ENCODE measurements around the gene HNMT.

HNMT gene

DNA sequence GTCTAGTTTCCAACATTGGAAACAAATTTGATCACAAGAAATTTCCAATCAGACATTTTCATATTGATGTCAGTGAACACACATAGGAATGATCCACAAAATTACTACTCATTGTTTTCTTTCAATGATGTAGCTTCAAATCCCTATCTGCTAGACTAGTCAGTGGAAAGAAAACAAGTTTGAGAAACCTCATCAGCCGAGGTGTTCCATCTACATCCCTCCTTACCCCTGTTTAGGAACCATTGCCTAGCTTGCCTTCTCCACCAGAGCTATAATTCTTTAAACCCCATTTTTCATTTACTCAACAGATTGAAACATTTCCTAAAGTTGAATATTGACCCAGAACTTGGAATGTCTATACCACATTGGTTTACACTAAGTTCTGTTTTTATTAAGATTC, 45.3 kb downstream of the HNMT start:
- FAIRE-seq (no peak), DNase-seq (ENCODE audit: insufficient read length, low spot score) (no peak)

DNA sequence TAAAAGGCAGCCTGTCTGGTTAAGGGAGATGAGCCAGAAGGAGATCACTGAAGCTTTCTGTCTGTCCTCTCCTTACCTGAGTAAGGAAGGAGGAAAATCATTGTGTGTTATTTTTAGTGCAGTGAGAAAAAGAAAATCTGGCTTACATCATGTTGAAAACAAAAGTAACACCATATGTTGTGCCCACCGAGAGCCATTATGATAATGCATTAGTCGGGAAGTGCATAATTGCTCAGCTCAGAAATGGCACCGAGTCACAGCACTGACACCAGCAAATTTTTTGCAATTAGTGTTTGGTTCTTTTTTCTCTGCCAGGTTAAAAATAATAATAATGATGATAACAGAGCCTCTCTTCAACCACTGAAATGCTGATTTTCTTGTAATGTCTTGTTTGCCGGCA, 46.6 kb downstream of the HNMT start:
- DNase-seq (ENCODE audit: insufficient read length, low spot score) (no peak), FAIRE-seq (no peak)

DNA sequence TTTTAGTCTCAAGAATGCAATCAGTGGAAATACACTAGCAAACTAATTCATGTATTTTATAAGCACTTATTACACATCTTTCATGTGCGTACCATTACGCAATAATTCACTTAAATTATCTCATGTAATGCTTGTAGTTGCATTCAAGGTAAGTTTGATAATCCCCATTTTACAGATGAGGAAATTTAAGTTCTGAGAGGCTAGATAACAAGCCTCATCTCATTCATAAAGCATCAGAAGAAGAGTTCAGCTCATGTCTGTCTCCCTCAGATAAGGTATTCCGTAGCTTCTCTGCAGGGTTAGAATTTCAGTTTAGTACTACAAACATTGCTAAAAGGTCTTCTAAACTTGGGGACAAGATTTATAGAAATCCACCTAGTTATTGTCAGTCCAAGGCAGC, 47.8 kb downstream of the HNMT start:
- no peak for FAIRE-seq

DNA sequence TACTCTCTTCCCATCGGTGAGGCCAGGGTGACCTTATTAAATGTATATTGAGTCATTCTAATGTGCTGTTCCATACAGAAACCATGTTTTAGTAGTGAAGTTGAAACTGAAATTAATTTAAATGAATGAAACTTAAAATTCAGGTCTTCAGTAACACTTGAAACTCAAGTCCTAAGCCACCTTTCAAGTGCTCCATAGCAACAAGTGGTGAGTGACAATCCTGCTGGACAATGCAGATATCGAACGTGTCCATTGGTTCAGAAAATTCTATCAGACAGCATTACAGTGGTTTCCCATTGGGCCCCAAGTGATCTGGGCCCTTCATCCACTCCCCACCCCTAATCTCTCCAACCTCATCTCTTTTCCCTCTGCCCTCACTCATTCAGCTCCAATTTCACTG, 48.7 kb downstream of the HNMT start:
- FAIRE-seq: no peak

More for the DNA sequence above, 47.8 kb downstream of the HNMT start:
- no peak for DNase-seq (ENCODE audit: insufficient read length, low spot score)

GRCh38 chr2:138013639-138014038, 49.4 kb downstream of the HNMT start:
- DNase-seq (ENCODE audit: insufficient read length, low spot score) (no peak), FAIRE-seq (no peak)

More for the DNA sequence above, 48.7 kb downstream of the HNMT start:
- DNase-seq (ENCODE audit: insufficient read length, low spot score): no peak

- FAIRE-seq (no peak), DNase-seq (ENCODE audit: insufficient read length, low spot score) (no peak)
These were observed 51.2 kb downstream of the HNMT start for GRCh38 chr2:138015494-138015893.

DNA sequence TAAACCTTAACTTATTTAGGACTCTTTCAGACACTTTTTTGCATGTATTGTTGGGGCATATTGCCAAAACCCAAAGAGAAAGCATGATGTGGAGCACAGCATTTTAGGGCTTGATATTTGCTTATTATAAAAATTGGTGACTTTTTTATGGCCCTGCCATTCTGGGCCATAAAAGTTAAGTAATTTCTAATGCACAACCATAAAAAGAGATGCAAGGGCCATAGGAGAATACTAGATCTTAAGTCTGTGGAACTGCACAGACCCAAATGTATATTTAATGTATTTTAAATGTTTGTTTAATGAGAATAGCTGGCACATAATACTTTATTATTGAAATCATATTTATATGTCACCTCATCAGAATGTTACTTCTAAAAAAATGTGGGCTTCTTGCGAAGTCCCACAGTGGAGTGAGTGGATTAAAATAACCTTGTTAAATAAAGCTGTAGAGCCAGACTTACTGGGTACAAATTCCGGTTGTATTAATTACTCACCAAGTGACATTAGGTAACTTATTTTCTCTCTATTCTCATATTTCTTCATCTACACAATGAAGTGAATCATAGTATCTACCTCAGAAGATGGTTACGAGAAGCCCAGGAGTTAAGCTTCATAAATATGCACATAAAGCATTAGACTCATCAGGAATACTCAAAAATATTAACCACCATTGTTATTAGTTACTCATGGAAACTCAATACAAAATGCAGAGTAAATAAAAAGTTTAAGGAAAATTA, 52.2 kb downstream of the HNMT start:
- DNase-seq (ENCODE audit: insufficient read length, low spot score): no peak
- FAIRE-seq: no peak

- DNase-seq (ENCODE audit: insufficient read length, low spot score) (no peak), FAIRE-seq (no peak)
These were observed 53.6 kb downstream of the HNMT start for GRCh38 chr2:138017824-138018223.

- DNase-seq (ENCODE audit: insufficient read length, low spot score) (no peak), FAIRE-seq (no peak)
These were observed 54.8 kb downstream of the HNMT start for GRCh38 chr2:138018866-138019688.

DNA sequence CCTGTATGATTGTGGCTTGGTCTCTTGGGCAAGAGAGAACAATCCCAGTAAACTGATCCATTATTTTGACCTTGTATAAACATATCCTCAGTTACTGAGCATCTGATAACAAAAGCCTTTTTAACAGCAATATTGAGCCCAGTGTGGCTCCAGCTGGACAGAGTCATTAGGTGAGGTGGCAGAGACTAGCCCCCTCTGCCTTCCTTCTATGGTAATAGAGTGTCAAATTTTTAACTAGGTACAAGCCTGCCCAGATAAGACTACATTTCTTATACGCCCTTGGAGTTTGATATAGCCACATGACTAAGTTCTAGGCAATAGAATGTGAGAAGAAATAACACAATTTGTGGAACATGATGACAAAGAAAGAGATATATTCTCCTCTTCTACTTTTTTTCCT, 56.2 kb downstream of the HNMT start:
- FAIRE-seq: no peak

DNA sequence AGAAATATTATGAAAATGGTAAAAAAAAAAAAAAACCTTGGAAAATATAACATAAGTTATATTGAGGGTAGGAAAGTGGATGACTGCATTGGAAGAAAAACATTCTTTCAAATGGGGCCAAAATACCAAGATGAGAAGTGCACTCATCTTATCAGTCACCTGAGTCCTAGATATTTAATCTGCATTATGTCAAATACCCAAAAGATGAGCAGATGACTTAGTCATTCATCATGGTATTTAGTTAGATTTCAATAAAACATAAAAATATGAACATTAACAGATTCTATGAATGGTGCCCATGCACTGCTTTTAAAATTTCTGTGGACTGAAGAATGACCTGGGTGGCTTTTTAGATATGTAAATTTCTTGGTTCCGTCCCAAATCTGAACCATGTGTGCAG, 56.9 kb downstream of the HNMT start:
- FAIRE-seq: no peak

More for the DNA sequence above, 56.2 kb downstream of the HNMT start:
- DNase-seq (ENCODE audit: insufficient read length, low spot score): no peak

GRCh38 chr2:138023298-138023697, 59.0 kb downstream of the HNMT start:
- peak; percentile 45 for DNase-seq (ENCODE audit: insufficient read length, low spot score)

More for the DNA sequence above, 56.9 kb downstream of the HNMT start:
- DNase-seq (ENCODE audit: insufficient read length, low spot score): no peak

GRCh38 chr2:138023976-138024375, 59.7 kb downstream of the HNMT start:
- no peak for DNase-seq (ENCODE audit: insufficient read length, low spot score)
- no peak for FAIRE-seq

More at GRCh38 chr2:138023298-138023697, 59.0 kb downstream of the HNMT start:
- FAIRE-seq: no peak

DNA sequence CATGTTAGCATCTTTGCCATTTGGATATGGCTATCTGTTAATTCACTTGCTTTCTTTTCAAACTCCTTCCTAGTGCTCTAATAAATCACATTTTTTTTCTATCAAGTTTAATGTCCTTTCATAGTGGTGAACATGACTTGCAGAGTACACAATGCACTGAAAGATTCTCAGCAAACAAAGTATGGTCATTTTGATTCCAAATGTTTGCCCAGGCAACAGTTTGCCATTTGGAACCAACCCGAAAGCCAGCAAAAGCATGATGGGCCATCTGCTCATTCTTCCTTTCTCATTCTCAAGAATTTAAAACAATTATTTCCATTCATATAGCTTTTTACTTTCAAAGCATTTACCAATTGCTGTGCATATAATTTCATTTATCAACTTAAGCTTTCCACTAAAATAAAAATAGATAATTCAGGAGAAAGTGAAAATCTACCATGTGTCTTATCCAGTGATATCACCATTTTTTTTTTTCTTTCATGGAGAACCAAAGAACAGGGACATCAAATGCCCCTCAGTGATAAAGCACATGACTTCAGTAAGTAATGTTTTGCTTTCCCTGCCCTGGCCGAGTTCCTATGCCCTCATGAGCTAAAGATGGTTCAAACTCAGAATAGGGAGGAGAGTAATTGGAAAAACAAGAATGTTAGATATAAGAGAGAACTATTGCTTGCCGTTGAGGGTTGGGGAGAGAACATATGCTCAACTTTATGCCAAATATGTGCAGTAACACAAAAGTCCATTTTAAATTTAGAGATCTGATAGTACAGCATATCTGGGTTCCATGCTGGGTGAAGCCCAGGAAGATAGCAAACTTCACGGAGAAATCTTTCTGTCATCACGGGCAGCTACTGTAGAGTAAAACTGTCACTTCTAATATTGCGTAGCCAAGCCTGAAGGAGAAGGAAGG, 62.1 kb downstream of the HNMT start:
- FAIRE-seq (peak; percentile 4), DNase-seq (ENCODE audit: insufficient read length, low spot score) (no peak)

DNA sequence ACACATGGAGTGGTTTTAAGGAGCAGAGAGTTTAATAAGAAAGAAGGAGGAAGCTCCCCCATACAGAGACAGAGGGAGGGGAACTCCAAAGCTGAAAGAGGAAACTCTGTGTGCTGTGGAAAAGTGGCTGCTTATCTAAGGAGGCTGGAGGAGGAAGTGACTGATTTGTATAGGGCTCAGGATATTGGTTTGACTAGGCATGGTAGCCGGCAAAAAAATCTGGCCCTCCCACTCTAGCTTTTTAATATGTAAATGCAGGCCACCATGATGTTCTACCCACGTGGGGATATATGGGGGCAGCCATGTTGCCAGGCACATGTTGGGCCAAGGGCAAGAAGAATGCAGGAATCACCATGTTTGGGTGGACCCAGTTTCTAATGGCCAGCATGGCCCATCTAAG, 64.3 kb downstream of the HNMT start:
- FAIRE-seq: no peak
- no peak for DNase-seq (ENCODE audit: insufficient read length, low spot score)

- FAIRE-seq: no peak
- no peak for DNase-seq (ENCODE audit: insufficient read length, low spot score)
These were observed 65.0 kb downstream of the HNMT start for GRCh38 chr2:138029276-138029675.

DNA sequence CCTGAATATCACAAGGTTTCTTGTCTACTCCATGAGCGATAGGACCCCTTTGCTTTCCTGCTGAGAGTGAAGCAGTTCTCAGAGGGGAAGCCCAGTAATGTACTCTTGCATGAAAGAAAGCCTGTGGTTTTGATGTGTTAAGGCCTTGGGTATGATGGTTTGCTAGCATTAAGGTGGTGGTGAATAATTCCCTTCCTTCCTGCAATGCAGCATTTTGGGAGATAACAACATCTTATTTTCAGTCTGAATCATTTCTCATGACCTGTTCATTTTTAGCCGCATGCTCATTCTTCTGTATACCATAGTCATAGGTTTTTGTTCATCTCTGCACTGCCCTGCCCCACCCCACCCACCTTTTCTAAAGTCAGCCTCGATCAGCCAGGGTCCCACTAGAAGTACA, 66.2 kb downstream of the HNMT start:
- DNase-seq (ENCODE audit: insufficient read length, low spot score): no peak
- FAIRE-seq: no peak

- DNase-seq (ENCODE audit: insufficient read length, low spot score) (no peak), FAIRE-seq (no peak)
These were observed 68.1 kb downstream of the HNMT start for GRCh38 chr2:138032334-138032733.

- DNase-seq (ENCODE audit: insufficient read length, low spot score): no peak
- no peak for FAIRE-seq
These were observed 70.3 kb downstream of the HNMT start for GRCh38 chr2:138034536-138034935.

DNA sequence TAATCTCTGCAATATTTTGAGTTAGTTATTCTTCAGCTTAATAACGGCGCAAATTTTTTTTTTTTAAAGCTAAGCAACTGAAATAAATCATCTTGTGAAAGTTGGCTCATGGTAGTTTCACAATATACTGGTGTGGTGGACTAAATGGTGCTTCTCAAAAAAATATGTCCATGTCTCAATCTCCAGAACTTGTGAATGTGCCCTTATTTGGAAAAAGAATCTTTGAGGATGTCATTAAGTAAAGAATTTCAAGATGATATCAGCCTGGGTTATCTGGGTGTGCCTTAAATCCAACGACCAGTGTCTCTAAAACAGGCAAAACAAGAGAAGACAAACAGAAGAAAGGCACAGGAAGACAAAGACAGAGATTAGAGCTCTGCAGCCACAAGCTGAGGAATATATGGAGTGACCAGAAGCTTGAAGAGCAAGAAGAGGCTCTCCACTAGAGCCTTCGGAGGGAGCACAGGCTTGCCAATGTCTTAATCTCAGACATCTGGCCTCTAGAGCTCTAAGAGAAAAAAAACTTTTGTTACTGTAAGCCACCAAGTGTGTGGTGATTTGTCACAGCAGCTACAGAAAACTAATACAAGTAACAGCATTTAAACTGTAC, 71.4 kb downstream of the HNMT start:
- FAIRE-seq (no peak), DNase-seq (ENCODE audit: insufficient read length, low spot score) (peak; percentile 6)

Data from HTR-8/SVneo (cell line).